ENCODE data around the gene TUB. TPM values are rescaled to one million over a fixed set of nuclear protein-coding genes. Genes with fewer than 3 reads are reported as not detected.

TUB gene
- total and polyA plus RNA-seq, 2 of the 8 experiments (the other 6 are each of a cell fraction or from before 2014, with no cell fraction given) = 15.3 to 31.3 TPM

GRCh38 chr11:8126649-8127289 lies 45.8 kb downstream of the TUB start (continued):
- TF ChIP-seq CTBP2 (IDR thresholded peaks at IDR 0.05; ENCODE audit: borderline replicate concordance, insufficient read depth, insufficient read length, low read length) (no peak), BACH1 (IDR thresholded peaks at IDR 0.05; ENCODE audit: low read length) (no peak), BCL11A (IDR thresholded peaks at IDR 0.05; ENCODE audit: low read depth in 2 of 2, low read length in 2 of 2) (no peak), TAF1 (IDR thresholded peaks at IDR 0.05; ENCODE audit: low read depth, low read length) (no peak), SIX5 (IDR thresholded peaks at IDR 0.05; ENCODE audit: low read depth, low read length) (no peak)
